ENCODE results near the gene IVD.

IVD gene

GRCh38 chr15:40367371-40367685 lies 38.3 kb upstream of the IVD start:
- TF ChIP-seq CTCF (IDR thresholded peaks at IDR 0.05; ENCODE audit: low read depth, low read length, missing control alignments), result no peak
- DNase-seq (ENCODE audit: extremely low read depth, low read depth), result no peak
- no peak overlapping the region for H3K4me3 ChIP-seq (replicated peaks; ENCODE audit: low read depth, low read length)

- TF ChIP-seq CTCF (IDR thresholded peaks at IDR 0.05; ENCODE audit: low read depth, low read length, missing control alignments), result peak; percentile 71
- DNase-seq (ENCODE audit: extremely low read depth, low read depth), result peak; percentile 59
- peak overlapping the region; percentile 12; the same call in 1 of the 2 replicates for H3K4me3 ChIP-seq (replicated peaks; ENCODE audit: low read depth, low read length)
Measured at GRCh38 chr15:40367686-40368611, 37.6 kb upstream of the IVD start.

- DNase-seq (ENCODE audit: extremely low read depth, low read depth), result no peak
- H3K4me3 ChIP-seq (replicated peaks; ENCODE audit: low read depth, low read length), result no peak overlapping the region
- TF ChIP-seq CTCF (IDR thresholded peaks at IDR 0.05; ENCODE audit: low read depth, low read length, missing control alignments), result no peak
Measured at GRCh38 chr15:40368719-40369473, 36.7 kb upstream of the IVD start.

GRCh38 chr15:40369474-40369869 lies 36.1 kb upstream of the IVD start:
- no peak for TF ChIP-seq CTCF (IDR thresholded peaks at IDR 0.05; ENCODE audit: low read depth, low read length, missing control alignments)

GRCh38 chr15:40369971-40370370 lies 35.6 kb upstream of the IVD start:
- no peak overlapping the region for H3K4me3 ChIP-seq (replicated peaks; ENCODE audit: low read depth, low read length)
- TF ChIP-seq CTCF (IDR thresholded peaks at IDR 0.05; ENCODE audit: low read depth, low read length, missing control alignments), result no peak
- DNase-seq (ENCODE audit: extremely low read depth, low read depth), result no peak

More at GRCh38 chr15:40369474-40369869, 36.1 kb upstream of the IVD start:
- DNase-seq (ENCODE audit: extremely low read depth, low read depth), result no peak
- no peak overlapping the region for H3K4me3 ChIP-seq (replicated peaks; ENCODE audit: low read depth, low read length)

- TF ChIP-seq CTCF (IDR thresholded peaks at IDR 0.05; ENCODE audit: low read depth, low read length, missing control alignments), result no peak
- H3K4me3 ChIP-seq (replicated peaks; ENCODE audit: low read depth, low read length), result no peak overlapping the region
- DNase-seq (ENCODE audit: extremely low read depth, low read depth), result no peak
Measured at GRCh38 chr15:40372981-40373380, 32.6 kb upstream of the IVD start.

Measured in HFF-Myc (cell line).